ENCODE data around the gene CRTC3. TPM values are rescaled to one million over a fixed set of nuclear protein-coding genes. Genes with fewer than 3 reads are reported as not detected.

Gene CRTC3
- total RNA-seq, 1 donor from 2014 or later, result 21.4 TPM

- Histone ChIP-seq H3K4me3 (ENCODE audit: insufficient read depth, low read depth, low read length) (no peak overlapping the region), H3K36me3 (ENCODE audit: insufficient read depth, low read length) (no peaks in the 10 kb centered on the region), H3K27ac (ENCODE audit: low read depth, low read length) (no peak overlapping the region), H3K27me3 (ENCODE audit: insufficient read depth, low read length) (no peaks in the 10 kb centered on the region), H3K9ac (ENCODE audit: low read length) (no peak overlapping the region), H3K9me3 (ENCODE audit: insufficient read depth, low read depth, low read length) (no peaks in the 10 kb centered on the region), H3K79me2 (ENCODE audit: insufficient read depth, low read length) (no peaks in the 10 kb centered on the region), H3K4me1 (ENCODE audit: insufficient read depth, low read length) (peaks cover 19% of the 10 kb centered on the region), H2AFZ (ENCODE audit: low read depth, low read length) (no peak overlapping the region), H3K4me2 (ENCODE audit: low read length) (no peak overlapping the region), H4K20me1 (ENCODE audit: insufficient read depth, low read length) (no peaks in the 10 kb centered on the region)
- Mint-ChIP-seq H3K9me3 (ENCODE audit: unreplicated experiment) (no peaks in the 10 kb centered on the region), H3K27me3 (ENCODE audit: low read depth, unreplicated experiment) (peaks cover 7% of the 10 kb centered on the region), H3K36me3 (ENCODE audit: low read depth, unreplicated experiment) (no peaks in the 10 kb centered on the region), H3K4me3 (ENCODE audit: unreplicated experiment) (no peak overlapping the region), H3K4me1 (ENCODE audit: low read depth, unreplicated experiment) (peaks cover 6% of the 10 kb centered on the region), H3K27ac (ENCODE audit: unreplicated experiment) (no peak overlapping the region)
- no peak for TF ChIP-seq CTCF (IDR thresholded peaks at IDR 0.05; ENCODE audit: insufficient read depth, low read depth, low read length)
- TF ChIP-seq EZH2 (IDR thresholded peaks at IDR 0.05; ENCODE audit: insufficient read depth, low read length), result no peak
- no peak for FAIRE-seq
- DNase-seq (ENCODE audit: low read depth), result no peak
These were observed 153.6 kb downstream of the CRTC3 start for GRCh38 chr15:90683371-90683770.

- Histone ChIP-seq H3K27ac (ENCODE audit: low read depth, low read length) (no peak overlapping the region), H3K4me1 (ENCODE audit: insufficient read depth, low read length) (peaks cover 19% of the 10 kb centered on the region), H3K79me2 (ENCODE audit: insufficient read depth, low read length) (no peaks in the 10 kb centered on the region), H4K20me1 (ENCODE audit: insufficient read depth, low read length) (no peaks in the 10 kb centered on the region), H3K4me3 (ENCODE audit: insufficient read depth, low read depth, low read length) (no peak overlapping the region), H3K27me3 (ENCODE audit: insufficient read depth, low read length) (no peaks in the 10 kb centered on the region), H3K4me2 (ENCODE audit: low read length) (no peak overlapping the region), H2AFZ (ENCODE audit: low read depth, low read length) (no peak overlapping the region), H3K36me3 (ENCODE audit: insufficient read depth, low read length) (no peaks in the 10 kb centered on the region), H3K9ac (ENCODE audit: low read length) (no peak overlapping the region), H3K9me3 (ENCODE audit: insufficient read depth, low read depth, low read length) (no peaks in the 10 kb centered on the region)
- Mint-ChIP-seq H3K27me3 (ENCODE audit: low read depth, unreplicated experiment) (peaks cover 6% of the 10 kb centered on the region), H3K9me3 (ENCODE audit: unreplicated experiment) (no peaks in the 10 kb centered on the region), H3K27ac (ENCODE audit: unreplicated experiment) (no peak overlapping the region), H3K4me3 (ENCODE audit: unreplicated experiment) (no peak overlapping the region), H3K36me3 (ENCODE audit: low read depth, unreplicated experiment) (no peaks in the 10 kb centered on the region), H3K4me1 (ENCODE audit: low read depth, unreplicated experiment) (peaks cover 6% of the 10 kb centered on the region)
- TF ChIP-seq EZH2 (IDR thresholded peaks at IDR 0.05; ENCODE audit: insufficient read depth, low read length) (no peak), CTCF (IDR thresholded peaks at IDR 0.05; ENCODE audit: insufficient read depth, low read depth, low read length) (no peak)
- FAIRE-seq (no peak), DNase-seq (ENCODE audit: low read depth) (peak; percentile 33)
These were observed 154.2 kb downstream of the CRTC3 start for GRCh38 chr15:90683876-90684275.

- Histone ChIP-seq H3K4me3 (ENCODE audit: insufficient read depth, low read depth, low read length) (no peak overlapping the region), H3K9ac (ENCODE audit: low read length) (no peak overlapping the region), H4K20me1 (ENCODE audit: insufficient read depth, low read length) (no peaks in the 10 kb centered on the region), H3K27ac (ENCODE audit: low read depth, low read length) (no peak overlapping the region), H3K9me3 (ENCODE audit: insufficient read depth, low read depth, low read length) (no peaks in the 10 kb centered on the region), H3K27me3 (ENCODE audit: insufficient read depth, low read length) (no peaks in the 10 kb centered on the region), H3K36me3 (ENCODE audit: insufficient read depth, low read length) (no peaks in the 10 kb centered on the region), H2AFZ (ENCODE audit: low read depth, low read length) (no peak overlapping the region), H3K4me1 (ENCODE audit: insufficient read depth, low read length) (peaks cover 19% of the 10 kb centered on the region), H3K79me2 (ENCODE audit: insufficient read depth, low read length) (no peaks in the 10 kb centered on the region), H3K4me2 (ENCODE audit: low read length) (no peak overlapping the region)
- FAIRE-seq (no peak), DNase-seq (ENCODE audit: low read depth) (no peak)
- Mint-ChIP-seq H3K27ac (ENCODE audit: unreplicated experiment) (no peak overlapping the region), H3K27me3 (ENCODE audit: low read depth, unreplicated experiment) (peaks cover 6% of the 10 kb centered on the region), H3K4me1 (ENCODE audit: low read depth, unreplicated experiment) (peaks cover 6% of the 10 kb centered on the region), H3K9me3 (ENCODE audit: unreplicated experiment) (no peaks in the 10 kb centered on the region), H3K4me3 (ENCODE audit: unreplicated experiment) (no peak overlapping the region), H3K36me3 (ENCODE audit: low read depth, unreplicated experiment) (no peaks in the 10 kb centered on the region)
- TF ChIP-seq EZH2 (IDR thresholded peaks at IDR 0.05; ENCODE audit: insufficient read depth, low read length) (no peak), CTCF (IDR thresholded peaks at IDR 0.05; ENCODE audit: insufficient read depth, low read depth, low read length) (no peak)
These were observed 154.6 kb downstream of the CRTC3 start for GRCh38 chr15:90684281-90684680.
